Measurements from ENCODE around the gene SLC39A5. TPM values are rescaled to one million over a fixed set of nuclear protein-coding genes. Genes with fewer than 3 reads are reported as not detected.

Gene SLC39A5
- total RNA-seq, 1 experiment from 2014 or later = not detected

GRCh38 chr12:56222531-56222895 lies 7.3 kb upstream of the SLC39A5 start:
- CTCF ChIA-PET = interaction anchor here (0.6 to 2.9 kb wide), 21 partner anchors 11 to 1920 kb away, joined by 3 to 36 read pairs (median 6); partner anchors contain the start of genes ANKRD52, SMARCC2 and ZC3H10
- no TSS peak for BruUV-seq (replicated peaks)
- DNase-seq (ENCODE audit: unreplicated experiment) = no peak
- Mint-ChIP-seq H3K9me3 (ENCODE audit: unreplicated experiment) (no peaks in the 10 kb centered on the region), H3K27ac (ENCODE audit: low read depth, unreplicated experiment) (peak overlapping the region; percentile 97), H3K4me1 (ENCODE audit: insufficient read depth, unreplicated experiment) (peaks cover 24% of the 10 kb centered on the region), H3K4me3 (ENCODE audit: unreplicated experiment) (peak overlapping the region; percentile 99), H3K27me3 (ENCODE audit: insufficient read depth, unreplicated experiment) (no peaks in the 10 kb centered on the region), H3K36me3 (ENCODE audit: insufficient read depth, unreplicated experiment) (peaks cover 8% of the 10 kb centered on the region)
- no peak for TF ChIP-seq CTCF (IDR thresholded peaks at IDR 0.05; ENCODE audit: unreplicated experiment)
- intact Hi-C loops (cut with micrococcal nuclease) = loop anchor here (10.0 kb wide), 1 partner anchor 488 kb away; no protein-coding TSS in a partner anchor
- POLR2A ChIA-PET = interaction anchor here (0.8 to 4.0 kb wide), 38 partner anchors 8 to 503 kb away, joined by 3 to 108 read pairs (median 8); partner anchors contain the start of genes ANKRD52, CNPY2, ESYT1 and GLS2

DNA sequence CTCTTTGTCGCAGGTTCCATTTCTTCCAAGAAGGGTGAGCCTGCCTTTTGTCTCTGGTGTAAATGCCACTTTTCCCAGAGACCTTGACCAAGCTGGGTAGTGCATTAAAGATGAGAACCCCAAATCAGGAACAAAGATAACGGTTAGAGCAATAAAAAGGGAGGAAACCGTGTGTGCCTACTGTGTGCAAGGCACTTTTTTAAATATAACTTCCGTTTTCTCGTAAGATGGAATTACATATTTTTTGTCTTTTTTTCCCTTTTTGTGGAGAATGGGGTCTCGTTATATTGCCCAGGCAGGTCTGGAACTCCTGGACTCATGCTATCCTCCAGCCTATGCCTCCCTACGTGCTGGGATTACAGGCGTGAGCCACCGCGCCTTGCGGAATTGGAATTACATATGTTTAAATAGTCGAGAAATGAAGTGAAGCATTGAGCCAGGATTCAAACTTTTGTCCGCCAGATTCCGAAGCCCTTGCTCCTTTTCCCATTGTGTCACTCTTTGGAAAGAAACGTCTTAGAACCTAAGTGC lies 6.2 kb upstream of the SLC39A5 start:
- H3K4me3 Mint-ChIP-seq (ENCODE audit: unreplicated experiment) = peak overlapping the region; percentile 82
- CTCF ChIA-PET = interaction anchor here (0.7 to 2.9 kb wide), 8 partner anchors 17 to 485 kb away, joined by 4 to 36 read pairs (median 12); partner anchors contain the start of genes ANKRD52 and ZC3H10
- intact Hi-C loops (cut with micrococcal nuclease) = loop anchor here (1.0 to 10.0 kb wide), 4 partner anchors 30 to 489 kb away; no protein-coding TSS in a partner anchor

DNA sequence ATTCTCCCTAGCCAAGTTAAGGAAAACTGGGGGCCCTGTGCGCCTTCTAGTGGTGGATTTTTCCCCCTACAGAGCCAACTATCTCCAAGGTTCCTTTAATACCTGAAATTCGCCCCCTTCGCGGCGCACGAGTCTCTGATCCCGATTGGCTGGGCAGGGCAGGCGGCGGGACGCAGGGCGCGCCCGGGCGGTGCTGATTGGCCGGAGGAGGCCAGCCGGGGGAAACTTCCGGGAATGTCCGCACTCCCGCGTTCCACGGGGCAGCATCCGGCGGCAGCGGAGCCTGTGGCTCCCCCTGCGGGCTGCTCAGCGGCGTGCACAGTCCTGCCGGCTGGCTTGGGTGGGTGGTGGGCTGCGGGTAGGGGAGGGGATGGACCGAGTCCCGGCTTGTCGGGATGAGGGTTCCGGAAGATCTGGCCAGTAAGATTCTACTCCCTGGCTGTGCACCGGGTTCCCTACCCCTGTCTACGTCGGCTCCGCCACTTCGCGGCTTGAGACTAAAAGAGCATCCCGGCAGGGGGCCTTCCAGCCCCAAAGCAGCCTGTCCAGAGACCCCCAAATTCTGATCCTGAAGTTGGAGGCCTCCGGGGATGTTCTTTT lies 5.6 kb upstream of the SLC39A5 start, which contains the start of gene NABP2:
TSS of gene NABP2 (plus strand) at position 241 of the 600 bp plus-strand sequence. CDS start 515 bp downstream, outside the sequence.
- BruUV-seq (replicated peaks) = TSS peak; percentile 8
- no peaks in the 10 kb centered on the region for H3K27me3 Mint-ChIP-seq (ENCODE audit: insufficient read depth, unreplicated experiment)
- peaks cover 16% of the 10 kb centered on the region for H3K36me3 Mint-ChIP-seq (ENCODE audit: insufficient read depth, unreplicated experiment)
- CTCF ChIA-PET = interaction anchor here (2.6 kb wide), 1 partner anchor 32 kb away, joined by 20 read pairs; no protein-coding TSS in a partner anchor
- peak within 1 kb of the TSS; percentile 88 for H3K27ac Mint-ChIP-seq (ENCODE audit: low read depth, unreplicated experiment)
- peak within 1 kb of the TSS; percentile 82 for H3K4me3 Mint-ChIP-seq (ENCODE audit: unreplicated experiment)
- intact Hi-C loops (cut with micrococcal nuclease) = loop anchor here (1.0 to 10.0 kb wide), 4 partner anchors 31 to 489 kb away; no protein-coding TSS in a partner anchor
- TF ChIP-seq CTCF (IDR thresholded peaks at IDR 0.05; ENCODE audit: unreplicated experiment) = peak; percentile 78
- DNase-seq (ENCODE audit: unreplicated experiment) = peak; percentile 98
- no peaks in the 10 kb centered on the region for H3K9me3 Mint-ChIP-seq (ENCODE audit: unreplicated experiment)
- peaks cover 24% of the 10 kb centered on the region for H3K4me1 Mint-ChIP-seq (ENCODE audit: insufficient read depth, unreplicated experiment)
- POLR2A ChIA-PET = interaction anchor here (0.8 to 3.4 kb wide), 2 partner anchors 33 to 42 kb away, joined by 3 to 28 read pairs; partner anchors contain the start of gene ANKRD52

More for the DNA sequence above, 6.2 kb upstream of the SLC39A5 start:
- Mint-ChIP-seq H3K36me3 (ENCODE audit: insufficient read depth, unreplicated experiment) (peaks cover 15% of the 10 kb centered on the region), H3K27me3 (ENCODE audit: insufficient read depth, unreplicated experiment) (no peaks in the 10 kb centered on the region), H3K4me1 (ENCODE audit: insufficient read depth, unreplicated experiment) (peaks cover 24% of the 10 kb centered on the region), H3K9me3 (ENCODE audit: unreplicated experiment) (no peaks in the 10 kb centered on the region), H3K27ac (ENCODE audit: low read depth, unreplicated experiment) (peak overlapping the region; percentile 88)
- POLR2A ChIA-PET = interaction anchor here (0.6 to 4.0 kb wide), 5 partner anchors 9 to 43 kb away, joined by 3 to 108 read pairs (median 3); partner anchors contain the start of genes ANKRD52 and SMARCC2
- DNase-seq (ENCODE audit: unreplicated experiment) = no peak
- no peak for TF ChIP-seq CTCF (IDR thresholded peaks at IDR 0.05; ENCODE audit: unreplicated experiment)
- no TSS peak for BruUV-seq (replicated peaks)

DNA sequence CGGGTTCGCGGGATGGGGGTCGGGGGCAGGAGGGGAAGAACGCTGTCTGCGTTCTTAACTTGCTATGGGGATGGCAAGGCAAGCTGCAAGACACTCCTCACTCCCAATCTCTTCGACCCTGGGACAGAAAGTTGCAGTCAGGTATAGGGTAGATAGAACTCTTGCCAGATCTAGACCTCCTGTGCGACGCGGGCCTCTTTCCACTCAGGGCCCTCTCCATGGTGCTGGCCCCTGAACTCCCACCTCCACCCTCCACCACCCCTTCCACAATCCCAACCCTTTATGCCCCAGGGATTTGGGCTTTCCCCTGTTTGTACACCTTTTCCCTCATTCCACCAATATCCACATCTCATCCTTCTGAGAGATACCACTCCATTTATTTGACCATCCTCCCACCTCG lies 4.9 kb upstream of the SLC39A5 start:
- DNase-seq (ENCODE audit: unreplicated experiment) = no peak
- Mint-ChIP-seq H3K4me3 (ENCODE audit: unreplicated experiment) (peak overlapping the region; percentile 82), H3K27ac (ENCODE audit: low read depth, unreplicated experiment) (peak overlapping the region; percentile 88), H3K9me3 (ENCODE audit: unreplicated experiment) (no peaks in the 10 kb centered on the region), H3K27me3 (ENCODE audit: insufficient read depth, unreplicated experiment) (no peaks in the 10 kb centered on the region), H3K36me3 (ENCODE audit: insufficient read depth, unreplicated experiment) (peaks cover 16% of the 10 kb centered on the region), H3K4me1 (ENCODE audit: insufficient read depth, unreplicated experiment) (peaks cover 24% of the 10 kb centered on the region)
- intact Hi-C loops (cut with micrococcal nuclease) = loop anchor here (1.0 to 10.0 kb wide), 4 partner anchors 32 to 490 kb away; no protein-coding TSS in a partner anchor
- TF ChIP-seq CTCF (IDR thresholded peaks at IDR 0.05; ENCODE audit: unreplicated experiment) = no peak
- ChIA-PET POLR2A (no interaction called here), CTCF (interaction anchor here (1.0 to 1.5 kb wide), 4 partner anchors 9 to 31 kb away, joined by 3 to 5 read pairs (median 4); no protein-coding TSS in a partner anchor)
- no TSS peak for BruUV-seq (replicated peaks)

All from MCF 10A (cell line).